Natural killer cell (primary cell): ENCODE results near the gene SNRPN. TPM values are rescaled to one million over a fixed set of nuclear protein-coding genes. Genes with fewer than 3 reads are reported as not detected.
"Not testable (repeated sequence)": the region's sequence is repeated elsewhere in the genome, so short reads cannot be mapped to it uniquely, and the experiment has no call there.

Experiments used
- ATAC-seq, 3 donors: fragments of 150-1000 bp in 2 of 3; fragments of 200-7000 bp in 1 of 3; cut with Tn5 transposase; 1 replicate in 1 of 3; 2 replicates in 2 of 3; pipeline ENCODE4 v1.10.0; 2021; ENCODE audit warnings: mild to moderate bottlenecking in 2 of 3, moderate library complexity in 2 of 3
- DNase-seq, 2 donors: peaks; one replicate each; pipeline versions ENCODE4 v3.0.0 to v3.0.0-alpha.2; 2013 to 2021; ENCODE audit warnings: mixed read lengths in 1 of 2
- H3K27ac ChIP-seq: one replicate; pipeline ENCODE4 v1.5.1; 2013; ENCODE audit warnings: mild to moderate bottlenecking, low read length
- H3K27me3 ChIP-seq: one replicate; pipeline ENCODE4 v1.6.1; 2013; ENCODE audit warnings: low read length; ENCODE audit not compliant: control insufficient read depth, insufficient read depth
- H3K36me3 ChIP-seq: one replicate; pipeline ENCODE4 v1.6.1; 2013; ENCODE audit warnings: low read length; ENCODE audit not compliant: control insufficient read depth, insufficient read depth
- H3K4me1 ChIP-seq: one replicate; pipeline ENCODE4 v1.6.1; 2013; ENCODE audit warnings: low read length; ENCODE audit not compliant: control insufficient read depth, insufficient read depth
- H3K4me3 ChIP-seq: one replicate; pipeline ENCODE4 v1.5.1; 2013; ENCODE audit warnings: low read length
- H3K9me3 ChIP-seq: one replicate; pipeline ENCODE4 v1.6.1; 2013; ENCODE audit warnings: low read length; ENCODE audit not compliant: control insufficient read depth, insufficient read depth
- H3K27ac Mint-ChIP-seq, 2 donors: one replicate each; pipeline ENCODE4 v1.8.0; 2022; ENCODE audit warnings: mild to moderate bottlenecking in 2 of 2, mixed read lengths in 2 of 2, moderate library complexity in 1 of 2
- H3K27me3 Mint-ChIP-seq, 2 donors: one replicate each; pipeline ENCODE4 v1.8.0; 2022; ENCODE audit warnings: low read depth in 2 of 2, mixed read lengths in 2 of 2
- H3K36me3 Mint-ChIP-seq: one replicate; pipeline ENCODE4 v1.8.0; 2022; ENCODE audit warnings: mixed read lengths
- H3K4me1 Mint-ChIP-seq, 2 donors: one replicate each; pipeline ENCODE4 v1.8.0; 2022; ENCODE audit warnings: mixed read lengths in 2 of 2
- H3K4me3 Mint-ChIP-seq: one replicate; pipeline ENCODE4 v1.8.0; 2022; ENCODE audit warnings: mild to moderate bottlenecking, moderate library complexity, mixed read lengths
- H3K9me3 Mint-ChIP-seq, 2 donors: one replicate each; pipeline ENCODE4 v1.8.0; 2022; ENCODE audit warnings: mixed read lengths in 2 of 2
- CTCF ChIP-seq: fragments of 200-600 bp; IDR thresholded peaks from one replicate; pipeline ENCODE4 v1.8.0; 2022; ENCODE audit warnings: antibody characterized with exemption
- WGBS: methylation state at CpG from one replicate; pipeline ENCODE4 v1.1.7; 2013; ENCODE audit warnings: missing lambda C conversion rate; ENCODE audit not compliant: insufficient coverage; 5-methylcytosine and 5-hydroxymethylcytosine counted together
- intact Hi-C: fragments of 100-400 bp; cut with micrococcal nuclease; formaldehyde crosslinking; loops from one replicate; pipeline ENCODE4 v1.14.2; 2022
- total RNA-seq, 4 donors: library from RNA; stranded (reverse); fragments of 120-200 nt in 1 of 4; gene quantifications; one replicate each; pipeline versions ENCODE4 v1.2.3 to v1.2.4, GENCODE V29; 2013 to 2022

SNRPN gene
- total RNA-seq, 3 donors from 2014 or later (not counting 1 experiment from before 2014, with no cell fraction given) = 64.1 to 68.8 (median 65.0) TPM

- Histone ChIP-seq H3K27ac (no peak overlapping the region), H3K9me3 (peaks cover 4% of the 10 kb centered on the region), H3K27me3 (no peaks in the 10 kb centered on the region), H3K4me1 (no peaks in the 10 kb centered on the region), H3K36me3 (no peaks in the 10 kb centered on the region), H3K4me3 (no peak overlapping the region)
- Mint-ChIP-seq H3K27ac (no peak overlapping the region), H3K9me3 (peaks cover 5 to 13% of the 10 kb centered on the region in 2 donors), H3K4me3 (no peak overlapping the region), H3K4me1 (no peaks in the 10 kb centered on the region), H3K27me3 (no peaks in the 10 kb centered on the region), H3K36me3 (no peaks in the 10 kb centered on the region)
- intact Hi-C loops = no loop called here
- ATAC-seq = no peak
- TF ChIP-seq CTCF = no peak
- no peak for DNase-seq
- WGBS = 95% methylated on average over 5 of the region's 7 CpGs
These were observed 21.1 kb upstream of the SNRPN start for GRCh38 chr15:24933716-24934115.

- H3K36me3 ChIP-seq, H3K4me3 ChIP-seq, H3K27ac Mint-ChIP-seq, H3K9me3 ChIP-seq, ATAC-seq, H3K27me3 ChIP-seq, intact Hi-C loops, H3K27ac ChIP-seq, H3K36me3 Mint-ChIP-seq, H3K4me3 Mint-ChIP-seq, DNase-seq, H3K4me1 Mint-ChIP-seq, H3K27me3 Mint-ChIP-seq, H3K4me1 ChIP-seq: not testable (repeated sequence)
- WGBS = 75% methylated on average over 3 of the region's 3 CpGs
- H3K9me3 Mint-ChIP-seq = peaks cover 7 to 16% of the 10 kb centered on the region in 2 donors
These were observed 16.6 kb upstream of the SNRPN start for GRCh38 chr15:24938224-24938623.

- intact Hi-C loops = no loop called here
- no peaks in the 10 kb centered on the region for H3K9me3 ChIP-seq
- H3K9me3 Mint-ChIP-seq = peaks cover 4 to 11% of the 10 kb centered on the region in 2 donors
- H3K36me3 ChIP-seq = no peaks in the 10 kb centered on the region
- no peaks in the 10 kb centered on the region for H3K27me3 Mint-ChIP-seq
- H3K36me3 Mint-ChIP-seq = no peaks in the 10 kb centered on the region
- WGBS = 46% methylated on average over 2 of the region's 2 CpGs
- DNase-seq = no peak
- H3K4me3 ChIP-seq = no peak overlapping the region
- TF ChIP-seq CTCF = no peak
- H3K4me1 Mint-ChIP-seq = no peaks in the 10 kb centered on the region
- no peak for ATAC-seq
- no peak overlapping the region for H3K27ac ChIP-seq
- no peaks in the 10 kb centered on the region for H3K4me1 ChIP-seq
- H3K27me3 ChIP-seq = no peaks in the 10 kb centered on the region
- H3K4me3 Mint-ChIP-seq = no peak overlapping the region
- H3K27ac Mint-ChIP-seq = no peak overlapping the region
These were observed 14.6 kb upstream of the SNRPN start for GRCh38 chr15:24940236-24940635.

DNA sequence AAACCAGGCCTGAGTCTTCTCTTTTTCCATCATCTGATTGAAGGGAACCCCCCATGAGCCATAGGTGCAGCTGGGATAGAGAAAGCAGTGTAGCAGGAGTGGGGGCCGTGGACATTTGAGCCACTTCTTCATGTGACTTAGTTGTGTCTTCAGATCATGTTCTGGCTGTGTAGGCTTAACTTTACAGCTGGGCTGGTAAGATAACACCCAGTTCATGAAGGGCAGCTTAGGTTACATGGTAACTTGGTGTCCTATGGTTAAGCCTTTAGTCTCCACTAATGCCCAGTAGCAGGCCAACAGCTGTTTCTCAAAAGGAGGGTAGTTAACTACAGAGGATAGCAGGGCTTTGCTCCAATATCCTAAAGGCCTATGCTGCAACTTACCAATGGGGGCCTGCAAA is 11.4 kb upstream of the SNRPN start:
- Mint-ChIP-seq H3K36me3 (no peaks in the 10 kb centered on the region), H3K4me1 (no peaks in the 10 kb centered on the region), H3K27me3 (no peaks in the 10 kb centered on the region), H3K9me3 (peaks cover 2 to 5% of the 10 kb centered on the region in 2 donors), H3K27ac (no peak overlapping the region), H3K4me3 (no peak overlapping the region)
- intact Hi-C loops = no loop called here
- no peak for DNase-seq
- Histone ChIP-seq H3K4me1 (no peaks in the 10 kb centered on the region), H3K27me3 (no peaks in the 10 kb centered on the region), H3K36me3 (no peaks in the 10 kb centered on the region), H3K4me3 (no peak overlapping the region), H3K27ac (no peak overlapping the region), H3K9me3 (no peaks in the 10 kb centered on the region)
- WGBS = 60% methylated on average over 1 of the region's 1 CpG
- TF ChIP-seq CTCF = no peak
- ATAC-seq = no peak
